Spleen (tissue), 11 donors: ENCODE results near the gene NT5DC2. TPM values are rescaled to one million over a fixed set of nuclear protein-coding genes. Genes with fewer than 3 reads are reported as not detected.

Experiments used
- DNase-seq: peaks from one replicate; pipeline ENCODE4 v3.0.0-alpha.2; 2020
- H3K27ac ChIP-seq, 8 donors: fragments of 200-600 bp; sonication (generic) in 7 of 8; 1 replicate in 4 of 8; 2 replicates in 4 of 8; pipeline versions ENCODE4 v1.5.0 to v1.8.0; 2016 to 2021; ENCODE audit warnings: inconsistent platforms in 4 of 8, mild to moderate bottlenecking in 4 of 8, moderate library complexity in 1 of 8
- H3K27me3 ChIP-seq, 7 donors: fragments of 200-600 bp; sonication (generic) in 6 of 7; replicated peaks in 1 of 7; 1 replicate in 4 of 7; 2 replicates in 3 of 7; pipeline versions ENCODE4 v1.5.0 to v1.8.0; 2016 to 2021; ENCODE audit warnings: inconsistent platforms in 3 of 7, mild to moderate bottlenecking in 1 of 7
- H3K36me3 ChIP-seq, 6 donors: fragments of 200-600 bp; sonication (generic) in 5 of 6; 1 replicate in 4 of 6; 2 replicates in 2 of 6; pipeline versions ENCODE4 v1.5.0 to v1.8.0; 2016 to 2021; ENCODE audit warnings: inconsistent platforms in 2 of 6
- H3K4me1 ChIP-seq, 6 donors: fragments of 200-600 bp; sonication (generic) in 5 of 6; 1 replicate in 3 of 6; 2 replicates in 3 of 6; pipeline versions ENCODE4 v1.5.0 to v1.8.0; 2016 to 2021; ENCODE audit warnings: inconsistent platforms in 3 of 6
- H3K4me3 ChIP-seq, 8 donors: fragments of 200-600 bp; sonication (generic) in 7 of 8; 1 replicate in 4 of 8; 2 replicates in 4 of 8; pipeline versions ENCODE4 v1.5.0 to v1.8.0; 2016 to 2021; ENCODE audit warnings: inconsistent platforms in 4 of 8, mild to moderate bottlenecking in 4 of 8, moderate library complexity in 2 of 8
- H3K9me3 ChIP-seq, 8 donors: fragments of 200-600 bp; sonication (generic) in 7 of 8; 1 replicate in 4 of 8; 2 replicates in 4 of 8; pipeline versions ENCODE4 v1.5.0 to v1.8.0; 2016 to 2021; ENCODE audit warnings: inconsistent platforms in 4 of 8
- POLR2A ChIP-seq, 3 donors: fragments of 450-650 bp; IDR thresholded peaks; one replicate each; pipeline ENCODE4 v1.5.1; 2017; ENCODE audit warnings: antibody characterized with exemption in 3 of 3, mild to moderate bottlenecking in 1 of 3
- POLR2AphosphoS5 ChIP-seq, 3 donors: sonication (generic); formaldehyde crosslinking; IDR thresholded peaks; one replicate each; pipeline ENCODE4 v1.5.1; 2017; ENCODE audit warnings: antibody characterized with exemption in 3 of 3
- WGBS, 5 donors: extraction: QIAGEN DNeasy Blood & Tissue Kit in 3 of 5; methylation state at CpG; one replicate each; pipeline versions ENCODE4 v1.1.5 to v1.1.7; 2013 to 2018; 5-methylcytosine and 5-hydroxymethylcytosine counted together
- intact Hi-C: fragments of 100-400 bp; cut with DNase I; formaldehyde crosslinking; loops from one replicate; pipeline ENCODE4 v1.15.0; 2023; ENCODE audit warnings: low total_unique reads
- polyA plus RNA-seq, 3 donors: library from polyadenylated mRNA; stranded (reverse); fragments of 200-250 nt; gene quantifications; one replicate each; pipeline ENCODE4 v1.2.1, GENCODE V29; 2013
- total RNA-seq, 7 donors: library from RNA; depleted of rRNA in 3 of 7; stranded (reverse); fragments of >200 nt in 3 of 7; fragmentation: NEBNext Ultra II Directional in 4 of 7; extraction: Animal tissue kit (Norgen Biotek cat#: 25700) in 4 of 7; gene quantifications; one replicate each; pipeline versions ENCODE4 v1.1.0 to v1.2.1, GENCODE V29; 2016 to 2021
- TF ChIP-seq, protein P1 (sequence below), 11 experiments: fragments of 200-600 bp in 7 of 11; fragments of 450-650 bp in 4 of 11; sonication (generic) in 4 of 11; IDR thresholded peaks in 8 of 11; conservative IDR thresholded peaks in 3 of 11; 1 replicate in 7 of 11; 2 replicates in 4 of 11; pipeline versions ENCODE4 v1.4.0 to v1.8.0; 2016 to 2021; ENCODE audit warnings: antibody characterized with exemption in 11 of 11, inconsistent platforms in 4 of 11, mild to moderate bottlenecking in 1 of 11
- donor health status: healthy with polysubstance abuse.
- donor health status: DM: no; HTN: no; CAD: no; lungs with moderate emphysema.
- donor health status: DM: no; HTN: no; CAD: no.
- donor health status: Bipolar disorder and iron deficiency.
- donor health status: healthy.
- donor health status: DM: no; HTN: no; CAD: no.
- donor health status: DM: yes; HTN: yes; CAD: no.

The NT5DC2 gene
- total and polyA plus RNA-seq, 10 donors, result 7.8 to 26.0 (median 11.3) TPM

DNA sequence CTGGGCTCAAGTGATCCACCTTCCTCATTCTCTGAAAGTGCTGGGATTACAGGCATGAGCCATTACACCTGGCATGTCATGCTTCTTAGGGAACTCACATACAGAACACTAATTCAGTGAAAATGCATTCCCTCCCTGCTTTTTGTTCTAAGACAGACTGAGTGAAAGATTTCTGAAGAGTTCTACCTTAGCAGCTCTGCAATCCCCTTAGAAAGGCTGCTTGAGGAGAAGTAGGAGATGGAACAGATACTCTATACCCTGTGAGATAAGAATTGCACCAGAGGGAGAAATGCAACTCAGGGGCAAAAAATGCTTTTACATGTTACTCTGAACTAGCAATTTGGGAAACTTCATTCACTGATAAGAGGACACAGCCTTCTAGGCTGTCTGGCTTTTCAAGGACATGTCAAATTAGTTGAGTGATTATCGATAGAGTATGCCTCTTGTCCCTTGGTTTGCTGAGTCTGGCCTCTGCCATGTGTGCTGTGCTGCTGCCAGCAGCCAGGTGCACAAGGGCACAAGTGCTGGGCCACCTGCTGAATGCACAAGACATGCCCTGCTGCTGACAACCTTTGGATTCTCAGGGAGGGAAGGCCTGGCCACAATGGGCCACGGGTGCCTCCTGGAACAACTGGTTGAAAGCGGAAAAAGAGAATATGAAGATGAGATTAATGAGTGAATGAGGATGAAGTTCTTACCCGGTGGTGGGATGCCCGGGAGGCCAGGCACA lies 20.5 kb upstream of the NT5DC2 start:
- intact Hi-C loops, result no loop called here
- H3K9me3 ChIP-seq, result no peaks in the 10 kb centered on the region
- DNase-seq, result no peak
- 87 to 97% (median 96%) methylated on average over 5 of the region's 5 CpGs for WGBS, 5 donors
- H3K27ac ChIP-seq, result no peak overlapping the region
- TF ChIP-seq POLR2A (IDR thresholded peaks at IDR 0.05) (no peak), POLR2AphosphoS5 (IDR thresholded peaks at IDR 0.05) (no peak)
- H3K36me3 ChIP-seq, result peaks cover 6 to 98% (median 71%) of the 10 kb centered on the region in 6 donors
- no peak overlapping the region for H3K4me3 ChIP-seq
- peaks cover 0 to 8% (median 0%) of the 10 kb centered on the region in 6 donors for H3K4me1 ChIP-seq
- H3K27me3 ChIP-seq, result no peaks in the 10 kb centered on the region

- no peak overlapping the region for H3K27ac ChIP-seq
- H3K36me3 ChIP-seq, result peaks cover 3 to 98% (median 68%) of the 10 kb centered on the region in 6 donors
- H3K4me3 ChIP-seq, result no peak overlapping the region
- no peaks in the 10 kb centered on the region for H3K27me3 ChIP-seq
- H3K4me1 ChIP-seq, result peaks cover 0 to 8% (median 0%) of the 10 kb centered on the region in 6 donors
- 81 to 88% (median 85%) methylated on average over 3 of the region's 3 CpGs for WGBS, 5 donors
- intact Hi-C loops, result no loop called here
- no peaks in the 10 kb centered on the region for H3K9me3 ChIP-seq
- TF ChIP-seq POLR2A (IDR thresholded peaks at IDR 0.05), result no peak
- no peak for DNase-seq
These were observed 18.4 kb upstream of the NT5DC2 start for GRCh38 chr3:52552089-52552488.

DNA sequence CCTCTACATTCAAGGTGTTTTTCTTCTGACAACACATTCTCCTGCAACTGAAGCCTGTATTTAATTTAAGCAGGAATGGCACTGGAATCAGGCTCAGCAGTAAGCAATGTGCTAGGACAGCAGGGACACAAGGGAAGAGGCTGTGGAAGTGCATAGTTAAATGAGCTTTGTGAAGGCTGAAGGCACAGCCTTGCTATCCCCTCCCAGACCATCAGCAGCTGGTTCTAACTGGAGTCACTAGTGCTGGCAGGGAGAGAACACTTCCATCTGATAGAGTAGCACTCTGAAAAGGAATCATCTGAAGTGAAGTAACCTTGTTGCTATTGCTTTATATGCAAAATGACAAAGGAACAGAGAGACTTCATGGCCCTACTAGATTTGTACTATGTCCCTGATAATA lies 17.5 kb upstream of the NT5DC2 start:
- DNase-seq, result no peak
- H3K27me3 ChIP-seq, result no peaks in the 10 kb centered on the region
- no peak for TF ChIP-seq POLR2A (IDR thresholded peaks at IDR 0.05)
- TF ChIP-seq, protein P1, sequence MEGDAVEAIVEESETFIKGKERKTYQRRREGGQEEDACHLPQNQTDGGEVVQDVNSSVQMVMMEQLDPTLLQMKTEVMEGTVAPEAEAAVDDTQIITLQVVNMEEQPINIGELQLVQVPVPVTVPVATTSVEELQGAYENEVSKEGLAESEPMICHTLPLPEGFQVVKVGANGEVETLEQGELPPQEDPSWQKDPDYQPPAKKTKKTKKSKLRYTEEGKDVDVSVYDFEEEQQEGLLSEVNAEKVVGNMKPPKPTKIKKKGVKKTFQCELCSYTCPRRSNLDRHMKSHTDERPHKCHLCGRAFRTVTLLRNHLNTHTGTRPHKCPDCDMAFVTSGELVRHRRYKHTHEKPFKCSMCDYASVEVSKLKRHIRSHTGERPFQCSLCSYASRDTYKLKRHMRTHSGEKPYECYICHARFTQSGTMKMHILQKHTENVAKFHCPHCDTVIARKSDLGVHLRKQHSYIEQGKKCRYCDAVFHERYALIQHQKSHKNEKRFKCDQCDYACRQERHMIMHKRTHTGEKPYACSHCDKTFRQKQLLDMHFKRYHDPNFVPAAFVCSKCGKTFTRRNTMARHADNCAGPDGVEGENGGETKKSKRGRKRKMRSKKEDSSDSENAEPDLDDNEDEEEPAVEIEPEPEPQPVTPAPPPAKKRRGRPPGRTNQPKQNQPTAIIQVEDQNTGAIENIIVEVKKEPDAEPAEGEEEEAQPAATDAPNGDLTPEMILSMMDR (IDR thresholded peaks at IDR 0.05 in 8 of 11, conservative IDR thresholded peaks at IDR 0.05 in 3 of 11), result no peak
- TF ChIP-seq POLR2AphosphoS5 (IDR thresholded peaks at IDR 0.05), result no peak
- intact Hi-C loops, result no loop called here
- H3K9me3 ChIP-seq, result no peaks in the 10 kb centered on the region
- no peak overlapping the region for H3K27ac ChIP-seq
- no peak overlapping the region for H3K4me3 ChIP-seq
- no peaks in the 10 kb centered on the region for H3K4me1 ChIP-seq
- peaks cover 3 to 99% (median 73%) of the 10 kb centered on the region in 6 donors for H3K36me3 ChIP-seq

- Histone ChIP-seq H3K4me1 (no peaks in the 10 kb centered on the region), H3K27ac (no peak overlapping the region), H3K27me3 (no peaks in the 10 kb centered on the region), H3K9me3 (no peaks in the 10 kb centered on the region), H3K36me3 (peaks cover 0 to 95% (median 52%) of the 10 kb centered on the region in 6 donors), H3K4me3 (no peak overlapping the region)
- no peak for DNase-seq
- TF ChIP-seq POLR2AphosphoS5 (IDR thresholded peaks at IDR 0.05) (no peak), POLR2A (IDR thresholded peaks at IDR 0.05) (no peak)
- TF ChIP-seq, protein P1 (IDR thresholded peaks at IDR 0.05 in 8 of 11, conservative IDR thresholded peaks at IDR 0.05 in 3 of 11), result no peak
- intact Hi-C loops, result no loop called here
- WGBS, 5 donors, result 72 to 92% (median 86%) methylated on average over 2 of the region's 2 CpGs
These were observed 13.5 kb upstream of the NT5DC2 start for GRCh38 chr3:52547143-52547542.

DNA sequence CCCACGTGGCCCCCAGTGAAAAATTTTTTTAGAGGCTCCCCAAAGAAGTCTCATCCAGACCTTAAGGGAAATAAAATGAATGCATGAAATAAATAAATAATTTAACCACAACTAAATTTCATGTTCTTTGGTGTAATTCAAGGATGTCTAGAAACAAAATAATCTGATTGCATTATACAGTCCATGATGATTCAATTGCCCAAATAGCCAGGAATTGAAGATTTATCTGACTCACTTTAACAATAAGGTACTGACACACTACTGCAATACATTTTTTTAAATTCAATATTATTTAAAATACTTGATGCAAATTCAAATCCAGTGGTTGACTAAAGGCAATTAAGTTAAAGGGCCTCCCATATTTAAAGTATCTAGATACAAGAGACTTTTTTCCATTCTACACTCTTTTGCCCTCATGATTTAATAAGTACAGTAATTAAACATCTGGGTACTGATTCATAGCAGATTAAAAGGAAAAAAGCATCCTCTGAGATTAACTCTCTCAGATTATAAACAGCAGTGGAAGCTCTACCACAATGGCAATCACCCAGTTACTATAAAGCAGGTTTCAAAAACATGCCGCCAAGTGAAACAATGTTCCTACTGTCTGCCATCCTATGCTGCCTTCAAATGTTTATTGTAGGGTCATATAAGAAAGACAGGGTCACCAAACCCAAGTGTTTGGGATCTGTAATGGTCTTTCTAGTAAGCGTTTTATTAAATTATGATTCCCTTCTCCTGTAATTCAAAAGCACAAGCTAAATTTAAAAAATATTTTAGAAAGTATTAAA lies 12.6 kb upstream of the NT5DC2 start:
- 82 to 94% (median 91%) methylated on average over 3 of the region's 3 CpGs for WGBS, 5 donors
- TF ChIP-seq POLR2AphosphoS5 (IDR thresholded peaks at IDR 0.05) (no peak), POLR2A (IDR thresholded peaks at IDR 0.05) (no peak)
- TF ChIP-seq, protein P1 (IDR thresholded peaks at IDR 0.05 in 8 of 11, conservative IDR thresholded peaks at IDR 0.05 in 3 of 11), result no peak
- no peak overlapping the region for H3K4me3 ChIP-seq
- intact Hi-C loops, result no loop called here
- no peak overlapping the region for H3K27ac ChIP-seq
- H3K4me1 ChIP-seq, result no peaks in the 10 kb centered on the region
- H3K9me3 ChIP-seq, result no peaks in the 10 kb centered on the region
- no peak for DNase-seq
- peaks cover 0 to 95% (median 48%) of the 10 kb centered on the region in 6 donors for H3K36me3 ChIP-seq
- no peaks in the 10 kb centered on the region for H3K27me3 ChIP-seq
